T-helper 9 cell (primary cell): ENCODE measurements around the gene TMEM119.

ENCODE experiments used
- DNase-seq: peaks from one replicate; pipeline ENCODE4 v3.0.0-alpha.2; 2020
- total RNA-seq, 2 donors: gene quantifications; one replicate each; lab custom pipeline; 2026; lab: John Stamatoyannopoulos, UW

TMEM119 gene, protein sequence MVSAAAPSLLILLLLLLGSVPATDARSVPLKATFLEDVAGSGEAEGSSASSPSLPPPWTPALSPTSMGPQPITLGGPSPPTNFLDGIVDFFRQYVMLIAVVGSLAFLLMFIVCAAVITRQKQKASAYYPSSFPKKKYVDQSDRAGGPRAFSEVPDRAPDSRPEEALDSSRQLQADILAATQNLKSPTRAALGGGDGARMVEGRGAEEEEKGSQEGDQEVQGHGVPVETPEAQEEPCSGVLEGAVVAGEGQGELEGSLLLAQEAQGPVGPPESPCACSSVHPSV
- 1.3 to 2.4 reads per million in 2 donors for total RNA-seq

- DNase-seq: no peak
Measured at GRCh38 chr12:108597559-108598471, at the start of gene TMEM119. Gene TMEM119, minus strand, starts transcription at chr12:108598084. Its CDS starts 5,701 bp downstream, at chr12:108592383.

GRCh38 chr12:108646600-108647579 lies 49.0 kb upstream of the TMEM119 start:
- no peak for DNase-seq

DNA sequence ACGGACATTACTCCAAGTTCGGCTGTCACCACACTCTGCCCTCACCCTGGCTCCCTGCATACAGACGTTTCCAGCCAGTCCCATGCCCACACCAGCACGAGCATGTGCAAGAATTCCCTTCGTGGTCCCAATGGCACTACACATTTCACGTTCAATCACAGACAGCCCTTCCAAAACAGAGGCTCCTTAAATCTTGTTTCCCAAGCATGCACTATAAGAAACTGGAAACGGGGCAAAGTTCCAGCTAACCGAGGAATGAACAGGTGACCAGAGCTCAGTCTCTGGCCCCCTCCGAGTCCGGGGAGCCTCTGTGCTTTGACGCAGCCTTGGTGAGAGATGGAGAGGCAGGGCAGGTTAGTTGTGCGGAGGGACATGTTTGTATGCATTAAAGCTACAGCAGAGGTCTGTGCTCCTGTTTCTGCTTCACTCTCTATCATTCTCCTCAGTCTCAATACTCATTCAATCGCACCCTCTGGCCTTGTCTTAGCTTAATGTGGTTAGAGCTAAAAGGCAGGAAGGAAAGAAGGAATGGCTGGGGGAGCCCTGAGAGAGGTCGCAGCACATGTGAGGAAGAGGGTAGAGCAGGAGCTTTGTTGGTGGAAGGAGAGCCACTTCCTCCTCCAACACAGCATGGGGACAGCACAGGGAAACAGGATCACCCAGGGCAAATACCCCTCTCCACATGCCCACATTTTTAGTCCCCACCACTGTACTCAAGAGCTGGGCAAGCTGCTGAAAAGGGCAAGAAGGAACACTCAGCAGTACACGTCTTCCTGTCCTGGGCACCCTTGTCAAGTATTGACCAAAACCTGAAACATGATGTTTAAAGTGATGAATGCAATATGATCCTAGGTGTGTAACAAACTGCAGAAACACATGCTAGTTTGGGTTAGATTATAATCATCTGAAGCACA lies 48.1 kb upstream of the TMEM119 start:
- no peak for DNase-seq

DNA sequence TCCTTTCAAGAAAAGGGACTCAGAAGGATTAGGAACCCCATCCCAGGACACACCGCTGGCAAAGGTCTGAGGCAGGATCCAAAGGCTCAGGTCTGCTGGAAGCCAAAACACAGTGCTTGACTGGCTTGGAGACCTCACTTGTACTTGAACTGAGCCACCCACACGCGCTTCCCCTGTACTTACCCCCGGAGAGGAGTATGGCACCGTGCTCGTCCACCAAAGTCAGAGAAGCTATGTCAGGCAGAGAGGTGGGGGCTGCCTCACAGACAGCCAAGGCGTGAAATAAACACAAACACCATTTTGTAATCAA lies 46.9 kb upstream of the TMEM119 start:
- no peak for DNase-seq

DNA sequence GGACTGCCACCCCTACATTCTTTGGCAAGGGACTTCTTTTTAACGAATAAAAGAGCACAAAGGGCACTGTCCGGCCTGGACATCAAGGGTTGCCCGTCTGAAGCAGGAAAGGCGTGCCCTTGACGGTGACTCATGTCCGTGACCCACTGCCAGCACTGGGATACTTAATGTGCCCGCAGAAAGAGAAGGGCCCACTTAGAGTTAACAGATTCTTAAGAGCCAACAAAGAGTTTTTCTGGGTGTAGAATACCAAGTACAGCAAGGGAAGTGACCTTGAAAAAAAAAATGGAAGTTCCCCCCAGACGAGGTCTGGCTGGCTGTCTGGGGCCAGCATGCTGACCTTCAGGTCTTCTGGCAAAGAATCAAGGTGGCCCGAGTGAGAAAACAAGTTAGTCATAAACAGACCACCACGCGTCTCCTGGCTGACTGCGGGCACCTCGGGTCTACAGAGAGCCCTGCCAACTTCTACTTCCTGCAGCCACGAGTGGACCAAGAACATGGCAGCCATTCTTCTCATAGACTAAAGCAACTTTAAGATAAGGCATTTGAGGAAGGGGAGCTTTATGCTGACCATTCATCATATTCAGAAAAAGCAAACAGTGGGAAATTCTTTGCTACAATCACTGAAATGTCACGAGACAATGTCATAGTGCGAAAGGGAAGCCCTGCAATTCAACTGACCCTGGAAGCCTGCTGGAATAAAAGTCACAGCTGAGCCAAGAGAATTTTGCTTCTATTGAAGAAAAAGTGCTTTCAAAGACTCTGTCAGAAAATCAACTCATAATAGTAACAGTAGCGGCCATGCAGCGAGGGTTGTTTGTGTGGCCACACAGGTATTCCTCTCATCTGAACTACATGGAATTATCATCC lies 46.3 kb upstream of the TMEM119 start:
- DNase-seq: no peak

- DNase-seq: no peak
Measured at GRCh38 chr12:108642899-108643654, 45.2 kb upstream of the TMEM119 start.

- no peak for DNase-seq
Measured at GRCh38 chr12:108642269-108642870, 44.5 kb upstream of the TMEM119 start.

DNA sequence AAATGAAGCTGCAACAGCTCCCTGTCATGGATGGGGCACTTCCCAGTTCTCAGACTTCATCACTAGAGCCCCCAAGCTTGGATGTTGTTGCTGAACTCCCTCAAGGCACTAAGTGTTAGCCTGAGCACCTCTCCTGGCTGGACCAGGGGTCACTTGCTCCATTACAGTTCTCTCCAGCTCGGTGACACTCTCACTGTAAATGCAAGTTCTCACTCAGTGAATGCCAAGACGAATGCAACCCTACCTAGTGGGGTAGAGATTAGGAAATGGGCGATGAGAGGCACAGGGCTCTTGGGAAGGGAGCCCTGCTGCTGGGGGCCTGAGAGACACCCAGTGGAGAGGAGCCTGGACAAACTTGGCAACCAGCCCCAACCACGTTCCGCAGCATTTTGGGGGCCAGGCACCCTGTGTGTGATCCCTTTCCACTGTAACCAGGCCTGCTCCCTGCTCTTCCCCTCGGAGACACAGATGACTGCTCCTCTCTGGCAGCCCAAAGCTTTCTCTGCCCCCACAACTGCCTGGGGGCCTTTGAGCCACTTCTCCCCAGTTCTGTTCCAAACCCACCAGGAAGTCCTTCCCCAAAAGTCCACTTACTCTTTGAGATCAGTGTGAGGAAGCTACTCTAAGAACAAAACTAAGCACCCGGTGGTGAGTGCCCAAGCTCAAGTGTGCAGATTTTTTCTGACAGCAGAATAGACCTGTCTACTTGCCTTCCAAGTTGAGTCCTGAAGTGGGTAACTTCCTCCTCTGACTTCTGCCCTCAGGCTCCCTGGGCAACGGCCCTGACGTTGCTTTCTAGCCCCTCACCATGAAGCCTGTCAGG lies 43.8 kb upstream of the TMEM119 start:
- DNase-seq: no peak

DNA sequence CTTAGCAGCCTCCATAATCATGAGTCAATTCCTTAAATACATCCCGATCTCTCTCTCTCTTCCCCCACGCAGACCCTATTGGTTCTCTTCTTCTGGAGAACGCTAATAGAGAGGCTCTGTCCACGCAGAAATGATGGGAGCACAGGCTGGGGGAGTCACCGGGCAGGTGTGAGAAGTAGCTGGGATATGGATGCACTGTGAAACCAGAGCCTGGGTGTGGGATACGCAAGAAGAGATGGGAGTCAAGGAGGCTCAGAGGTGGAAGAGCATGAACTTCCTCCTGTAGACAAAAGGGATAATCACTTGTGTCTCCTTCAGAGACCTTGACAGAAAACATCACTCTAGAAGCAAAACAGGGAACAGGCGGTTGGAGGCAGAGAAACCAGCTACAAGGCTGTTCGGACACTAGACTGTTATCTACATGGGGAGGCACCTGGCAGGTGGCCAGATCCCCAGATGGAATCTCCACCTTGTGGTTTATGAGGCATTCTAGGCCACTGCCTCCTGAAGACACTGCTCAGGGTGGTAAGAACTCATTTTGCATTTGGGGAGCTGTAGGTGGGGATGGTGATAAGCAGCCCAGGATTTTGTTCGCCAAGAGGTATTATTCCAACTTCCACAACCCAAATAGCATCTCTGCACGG lies 43.0 kb upstream of the TMEM119 start:
- no peak for DNase-seq

GRCh38 chr12:108638997-108639822 lies 41.3 kb upstream of the TMEM119 start:
- DNase-seq: no peak

- DNase-seq: no peak
Measured at GRCh38 chr12:108638141-108638827, 40.4 kb upstream of the TMEM119 start.

DNA sequence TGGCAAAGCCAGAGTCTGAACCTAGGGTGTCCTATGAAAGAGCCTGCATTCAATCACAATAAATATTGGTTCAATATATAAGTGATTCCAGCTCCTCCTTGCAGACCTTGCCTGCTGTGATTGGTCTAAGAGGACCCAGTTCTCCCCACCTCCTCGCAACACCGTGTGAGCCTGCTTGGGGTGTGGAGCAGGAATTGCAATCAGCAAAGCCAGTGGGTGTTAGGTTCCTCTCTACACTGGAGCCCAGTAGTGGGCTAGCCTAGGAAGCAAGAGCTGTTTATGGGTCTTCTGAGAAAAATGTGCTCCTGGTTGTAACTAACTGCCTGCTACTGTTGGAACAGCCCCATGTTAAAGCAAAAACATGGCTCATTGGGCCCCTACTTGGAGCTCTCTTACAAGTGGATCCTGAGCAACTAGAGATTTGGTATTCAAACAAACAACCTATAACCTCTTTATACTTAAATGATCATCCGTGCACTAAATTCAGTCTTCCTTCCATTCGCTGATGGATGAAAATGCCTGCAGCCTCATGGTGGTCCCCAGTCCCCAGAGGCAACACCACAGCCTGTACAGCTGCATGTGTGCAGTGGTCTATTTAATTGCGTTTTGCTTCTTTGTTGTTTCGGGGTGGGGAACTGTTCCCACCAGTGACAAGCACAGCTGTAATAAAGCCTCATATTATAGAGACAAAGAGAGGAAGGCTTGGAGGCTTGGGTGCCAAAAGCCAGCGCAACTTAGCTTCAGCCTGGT lies 39.5 kb upstream of the TMEM119 start:
- DNase-seq: no peak

DNA sequence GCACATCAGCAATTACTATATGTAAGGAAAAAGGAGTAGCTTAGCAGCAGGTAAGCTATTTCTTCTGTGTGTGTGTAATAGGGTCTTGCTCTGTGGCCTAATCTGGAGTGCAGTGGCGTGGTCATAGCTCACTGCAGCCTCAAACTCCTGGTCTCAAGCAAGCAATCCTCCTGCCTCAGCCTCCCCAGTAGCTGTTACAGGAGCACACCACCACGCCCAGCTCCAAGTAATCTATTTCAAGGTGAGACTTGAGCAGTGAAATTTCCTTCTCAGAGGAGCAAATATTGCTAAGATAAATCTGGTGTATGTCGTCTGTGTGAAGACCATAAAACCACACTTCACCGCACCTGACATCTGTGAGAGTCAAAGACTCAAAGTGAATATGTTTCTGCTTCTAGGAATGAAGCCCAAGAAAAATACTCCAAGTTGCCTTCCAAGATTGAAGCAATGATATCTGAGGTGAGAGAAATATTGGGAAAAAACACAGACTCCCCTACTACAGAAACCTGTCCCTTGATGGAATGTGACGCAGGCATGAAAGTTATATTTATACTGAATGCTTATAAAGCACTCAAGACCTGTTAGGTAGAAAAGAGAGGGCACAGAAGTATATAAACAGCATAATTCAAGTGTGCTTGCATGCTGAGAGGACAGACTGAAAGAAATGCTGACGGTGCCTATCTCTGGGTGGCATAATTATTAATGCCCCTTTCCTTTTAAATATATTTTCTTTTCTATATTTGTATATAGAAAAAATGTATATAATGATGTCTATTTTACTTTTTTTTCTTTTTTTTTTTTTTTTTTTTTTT lies 38.3 kb upstream of the TMEM119 start:
- no peak for DNase-seq

GRCh38 chr12:108635201-108635996 lies 37.5 kb upstream of the TMEM119 start:
- no peak for DNase-seq
